Osteoblast (primary cell): Measurements from ENCODE around the gene C15orf39. TPM values are rescaled to one million over a fixed set of nuclear protein-coding genes. Genes with fewer than 3 reads are reported as not detected.

Experiments used
- DNase-seq: peaks from one replicate; pipeline ENCODE4 v3.0.0; 2011; ENCODE audit warnings: low spot score, mixed read lengths; ENCODE audit not compliant: insufficient read length; ENCODE audit errors: missing footprints
- H2AFZ ChIP-seq: 2 replicates; pipeline ENCODE4 v1.6.0; 2011; ENCODE audit warnings: mild to moderate bottlenecking, low read length
- H3K27ac ChIP-seq: 2 replicates; pipeline ENCODE4 v1.5.1; 2011; ENCODE audit warnings: mild to moderate bottlenecking, low read depth, low read length, moderate library complexity
- H3K27me3 ChIP-seq: 2 replicates; pipeline ENCODE4 v1.6.0; 2012; ENCODE audit warnings: mild to moderate bottlenecking, control low read depth, inconsistent platforms, low read length, moderate library complexity; ENCODE audit not compliant: insufficient read depth
- H3K36me3 ChIP-seq: 2 replicates; pipeline ENCODE4 v1.5.1; 2011; ENCODE audit warnings: mild to moderate bottlenecking, low read length, control low read depth, moderate library complexity; ENCODE audit not compliant: insufficient read depth
- H3K4me1 ChIP-seq: 2 replicates; pipeline ENCODE4 v1.5.1; 2011; ENCODE audit warnings: mild to moderate bottlenecking, low read length, control low read depth, moderate library complexity; ENCODE audit not compliant: insufficient read depth
- H3K4me2 ChIP-seq: 2 replicates; pipeline ENCODE4 v1.6.0; 2011; ENCODE audit warnings: mild to moderate bottlenecking, low read length; ENCODE audit not compliant: insufficient read depth
- H3K4me3 ChIP-seq: fragments of 200-600 bp; sonication (generic); 3 replicates; pipeline ENCODE4 v1.5.1; 2012; ENCODE audit warnings: mild to moderate bottlenecking, low read length, inconsistent platforms; ENCODE audit not compliant: insufficient read depth
- H3K79me2 ChIP-seq: 2 replicates; pipeline ENCODE4 v1.6.0; 2012; ENCODE audit warnings: mild to moderate bottlenecking, low read length, control low read depth, inconsistent platforms; ENCODE audit not compliant: insufficient read depth
- H3K9me3 ChIP-seq: 2 replicates; pipeline ENCODE4 v1.5.1; 2011; ENCODE audit warnings: low read depth, low read length, control low read depth
- H4K20me1 ChIP-seq: 2 replicates; pipeline ENCODE4 v1.6.0; 2012; ENCODE audit warnings: mild to moderate bottlenecking, low read length, control low read depth; ENCODE audit not compliant: insufficient read depth
- total RNA-seq: library from RNA; depleted of rRNA; stranded (reverse); fragments of >200 nt; gene quantifications from 2 replicates; pipeline ENCODE4 v1.2.3, GENCODE V29; 2012
- TF ChIP-seq, protein P1 (sequence below): IDR thresholded peaks from 2 replicates; pipeline ENCODE4 v1.5.1; 2011; ENCODE audit warnings: mild to moderate bottlenecking, low read depth, low read length, moderate library complexity; ENCODE audit errors: extremely low read depth

C15orf39 gene
- total RNA-seq, 1 donor, result 6.5 TPM

- H4K20me1 ChIP-seq, result peaks cover 4% of the 10 kb centered on the region
- peaks cover 24% of the 10 kb centered on the region for H3K27me3 ChIP-seq
- H3K4me1 ChIP-seq, result no peaks in the 10 kb centered on the region
- no peak overlapping the region for H3K4me2 ChIP-seq
- H3K79me2 ChIP-seq, result no peaks in the 10 kb centered on the region
- H2AFZ ChIP-seq, result no peak overlapping the region
- no peaks in the 10 kb centered on the region for H3K9me3 ChIP-seq
- TF ChIP-seq, protein P1, sequence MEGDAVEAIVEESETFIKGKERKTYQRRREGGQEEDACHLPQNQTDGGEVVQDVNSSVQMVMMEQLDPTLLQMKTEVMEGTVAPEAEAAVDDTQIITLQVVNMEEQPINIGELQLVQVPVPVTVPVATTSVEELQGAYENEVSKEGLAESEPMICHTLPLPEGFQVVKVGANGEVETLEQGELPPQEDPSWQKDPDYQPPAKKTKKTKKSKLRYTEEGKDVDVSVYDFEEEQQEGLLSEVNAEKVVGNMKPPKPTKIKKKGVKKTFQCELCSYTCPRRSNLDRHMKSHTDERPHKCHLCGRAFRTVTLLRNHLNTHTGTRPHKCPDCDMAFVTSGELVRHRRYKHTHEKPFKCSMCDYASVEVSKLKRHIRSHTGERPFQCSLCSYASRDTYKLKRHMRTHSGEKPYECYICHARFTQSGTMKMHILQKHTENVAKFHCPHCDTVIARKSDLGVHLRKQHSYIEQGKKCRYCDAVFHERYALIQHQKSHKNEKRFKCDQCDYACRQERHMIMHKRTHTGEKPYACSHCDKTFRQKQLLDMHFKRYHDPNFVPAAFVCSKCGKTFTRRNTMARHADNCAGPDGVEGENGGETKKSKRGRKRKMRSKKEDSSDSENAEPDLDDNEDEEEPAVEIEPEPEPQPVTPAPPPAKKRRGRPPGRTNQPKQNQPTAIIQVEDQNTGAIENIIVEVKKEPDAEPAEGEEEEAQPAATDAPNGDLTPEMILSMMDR, result no peak
- peak; percentile 48 for DNase-seq
- H3K36me3 ChIP-seq, result no peaks in the 10 kb centered on the region
- no peak overlapping the region for H3K27ac ChIP-seq
- H3K4me3 ChIP-seq, result no peak overlapping the region
These were observed 26.1 kb downstream of the C15orf39 start for GRCh38 chr15:75227663-75228280.

DNA sequence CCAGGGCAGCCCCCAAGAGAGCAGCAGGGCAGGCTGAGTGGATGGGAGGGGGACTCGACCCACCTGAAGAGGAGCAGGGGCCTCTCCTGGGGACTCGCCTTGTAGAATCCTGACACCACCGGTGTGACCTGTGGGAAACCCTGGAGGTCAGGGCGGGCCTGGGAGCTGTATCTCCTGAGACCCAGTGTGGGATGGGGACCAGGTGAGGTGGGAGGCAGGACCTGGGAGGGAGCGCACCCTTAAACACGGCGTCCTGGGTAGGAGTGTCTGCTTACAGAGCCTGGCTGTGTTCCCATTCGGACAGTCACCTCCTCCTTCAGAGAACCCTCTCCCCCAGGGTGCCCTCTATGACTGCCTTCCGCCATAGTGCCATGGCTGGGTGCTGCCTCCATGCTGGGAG is 27.1 kb downstream of the C15orf39 start:
- TF ChIP-seq, protein P1, result no peak
- peaks cover 30% of the 10 kb centered on the region for H3K27me3 ChIP-seq
- H4K20me1 ChIP-seq, result peaks cover 4% of the 10 kb centered on the region
- H3K4me2 ChIP-seq, result no peak overlapping the region
- H3K4me3 ChIP-seq, result no peak overlapping the region
- no peaks in the 10 kb centered on the region for H3K9me3 ChIP-seq
- H3K79me2 ChIP-seq, result no peaks in the 10 kb centered on the region
- H3K36me3 ChIP-seq, result no peaks in the 10 kb centered on the region
- peak; percentile 62 for DNase-seq
- no peaks in the 10 kb centered on the region for H3K4me1 ChIP-seq
- H2AFZ ChIP-seq, result no peak overlapping the region
- H3K27ac ChIP-seq, result no peak overlapping the region

- Histone ChIP-seq H3K4me1 (no peaks in the 10 kb centered on the region), H3K27me3 (peaks cover 32% of the 10 kb centered on the region), H3K36me3 (no peaks in the 10 kb centered on the region), H3K4me3 (no peak overlapping the region), H4K20me1 (peaks cover 4% of the 10 kb centered on the region), H3K9me3 (no peaks in the 10 kb centered on the region), H3K27ac (no peak overlapping the region), H2AFZ (no peak overlapping the region), H3K79me2 (no peaks in the 10 kb centered on the region), H3K4me2 (no peak overlapping the region)
- TF ChIP-seq, protein P1, result no peak
- DNase-seq, result peak; percentile 99
These were observed 27.7 kb downstream of the C15orf39 start for GRCh38 chr15:75229191-75230015.

DNA sequence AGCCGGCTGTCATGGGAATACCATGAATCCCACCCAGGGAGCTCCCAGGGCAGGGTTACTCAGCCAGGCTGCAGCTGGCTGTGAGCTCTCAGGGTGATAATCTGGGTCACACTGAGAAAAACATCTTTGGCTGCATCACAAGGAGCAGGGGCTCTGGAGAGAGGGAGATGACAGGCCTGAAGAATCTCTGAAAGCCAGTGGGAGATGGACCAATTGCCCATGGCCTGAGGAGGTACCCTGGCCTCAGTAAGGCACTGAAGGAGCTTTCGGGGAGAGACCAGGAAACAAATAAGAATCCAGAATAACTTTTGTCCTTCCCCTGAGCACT is 28.3 kb downstream of the C15orf39 start:
- Histone ChIP-seq H2AFZ (no peak overlapping the region), H4K20me1 (peaks cover 4% of the 10 kb centered on the region), H3K9me3 (no peaks in the 10 kb centered on the region), H3K4me2 (no peak overlapping the region), H3K4me3 (no peak overlapping the region), H3K27me3 (peaks cover 33% of the 10 kb centered on the region), H3K79me2 (no peaks in the 10 kb centered on the region), H3K27ac (no peak overlapping the region), H3K36me3 (no peaks in the 10 kb centered on the region), H3K4me1 (no peaks in the 10 kb centered on the region)
- TF ChIP-seq, protein P1, result no peak
- no peak for DNase-seq
